DOHH2 (cell line): ENCODE results near the gene LMO7.

ENCODE experiments used
- H3F3A ChIP-seq: fragments of 200-600 bp; sonication (generic), shearing (Covaris generic); 2 replicates; pipeline ENCODE4 v1.6.0; 2016; ENCODE audit warnings: antibody characterized with exemption, mild to moderate bottlenecking; ENCODE audit not compliant: control insufficient read depth, insufficient read depth
- H3K27ac ChIP-seq: fragments of 200-600 bp; sonication (generic); 2 replicates; pipeline ENCODE4 v1.5.1; 2014; ENCODE audit warnings: low read depth, mild to moderate bottlenecking, low read length, moderate library complexity
- H3K27me3 ChIP-seq: fragments of 200-600 bp; sonication (generic); 2 replicates; pipeline ENCODE4 v1.6.1; 2014; ENCODE audit warnings: mild to moderate bottlenecking, low read length, mixed read lengths; ENCODE audit not compliant: control insufficient read depth
- H3K36me3 ChIP-seq: fragments of 200-600 bp; sonication (generic); 2 replicates; pipeline ENCODE4 v1.6.1; 2014; ENCODE audit warnings: mild to moderate bottlenecking, low read length, moderate library complexity, mixed read lengths; ENCODE audit not compliant: control insufficient read depth
- H3K4me1 ChIP-seq: fragments of 200-600 bp; sonication (generic); 2 replicates; pipeline ENCODE4 v1.6.1; 2014; ENCODE audit warnings: mild to moderate bottlenecking, low read length, mixed read lengths; ENCODE audit not compliant: control insufficient read depth
- H3K4me2 ChIP-seq: fragments of 200-600 bp; sonication (generic); 2 replicates; pipeline ENCODE4 v1.6.0; 2014; ENCODE audit warnings: mild to moderate bottlenecking, low read length, moderate library complexity
- H3K4me3 ChIP-seq: fragments of 200-600 bp; sonication (generic); 2 replicates; pipeline ENCODE4 v1.5.1; 2014; ENCODE audit warnings: mild to moderate bottlenecking, low read length, mixed read lengths
- H3K79me2 ChIP-seq: fragments of 200-600 bp; sonication (generic); 2 replicates; pipeline ENCODE4 v1.6.1; 2014; ENCODE audit warnings: mild to moderate bottlenecking, low read length, mixed read lengths; ENCODE audit not compliant: control insufficient read depth
- H3K9me2 ChIP-seq: fragments of 200-600 bp; sonication (generic); replicated peaks from 2 replicates; pipeline ENCODE4 v1.6.1; 2014; ENCODE audit warnings: mild to moderate bottlenecking, low read length, mixed read lengths; ENCODE audit not compliant: control insufficient read depth
- H3K9me3 ChIP-seq: fragments of 200-600 bp; sonication (generic); 2 replicates; pipeline ENCODE4 v1.6.1; 2014; ENCODE audit warnings: antibody characterized with exemption, low read length, mixed read lengths; ENCODE audit not compliant: control insufficient read depth, insufficient read depth
- H4K20me1 ChIP-seq: fragments of 200-600 bp; sonication (generic); 2 replicates; pipeline ENCODE4 v1.6.0; 2014; ENCODE audit warnings: low read depth, mild to moderate bottlenecking, antibody characterized with exemption, low read length, moderate library complexity; ENCODE audit not compliant: control insufficient read depth, insufficient read depth
- CTCF ChIP-seq: fragments of 200-600 bp; sonication (generic); IDR thresholded peaks from one replicate; pipeline ENCODE4 v1.5.1; 2014; ENCODE audit warnings: antibody characterized with exemption, mild to moderate bottlenecking, low read depth, low read length; ENCODE audit not compliant: poor library complexity, severe bottlenecking
- EZH2phosphoT487 ChIP-seq: fragments of 200-600 bp; sonication (generic); IDR thresholded peaks from 2 replicates; pipeline ENCODE4 v1.6.1; 2017; ENCODE audit warnings: borderline replicate concordance, mild to moderate bottlenecking, antibody characterized with exemption, low read length, moderate library complexity, mixed read lengths

LMO7 gene

GRCh38 chr13:75704194-75704926 is 68.2 kb downstream of the LMO7 start:
- no peaks in the 10 kb centered on the region for H3K9me3 ChIP-seq
- no peaks in the 10 kb centered on the region for H3K27me3 ChIP-seq
- H3K4me3 ChIP-seq: no peak overlapping the region
- H4K20me1 ChIP-seq: no peaks in the 10 kb centered on the region
- H3K36me3 ChIP-seq: no peaks in the 10 kb centered on the region
- no peaks in the 10 kb centered on the region for H3K9me2 ChIP-seq
- H3K4me1 ChIP-seq: no peaks in the 10 kb centered on the region
- no peak overlapping the region for H3K27ac ChIP-seq
- H3K4me2 ChIP-seq: no peak overlapping the region
- TF ChIP-seq CTCF: no peak
- no peak for TF ChIP-seq EZH2phosphoT487
- H3K79me2 ChIP-seq: no peaks in the 10 kb centered on the region
- no peaks in the 10 kb centered on the region for H3F3A ChIP-seq

GRCh38 chr13:75704927-75705288 is 68.8 kb downstream of the LMO7 start:
- H3K79me2 ChIP-seq: no peaks in the 10 kb centered on the region
- no peaks in the 10 kb centered on the region for H3K36me3 ChIP-seq
- H3K4me1 ChIP-seq: no peaks in the 10 kb centered on the region
- H3K27ac ChIP-seq: no peak overlapping the region
- TF ChIP-seq CTCF (no peak), EZH2phosphoT487 (no peak)
- no peak overlapping the region for H3K4me2 ChIP-seq
- no peaks in the 10 kb centered on the region for H3F3A ChIP-seq
- H4K20me1 ChIP-seq: no peaks in the 10 kb centered on the region
- H3K9me3 ChIP-seq: no peaks in the 10 kb centered on the region
- no peaks in the 10 kb centered on the region for H3K9me2 ChIP-seq
- H3K27me3 ChIP-seq: no peaks in the 10 kb centered on the region
- no peak overlapping the region for H3K4me3 ChIP-seq

GRCh38 chr13:75705395-75705794 is 69.3 kb downstream of the LMO7 start:
- no peaks in the 10 kb centered on the region for H3K79me2 ChIP-seq
- H3K9me3 ChIP-seq: no peaks in the 10 kb centered on the region
- H3K27me3 ChIP-seq: no peaks in the 10 kb centered on the region
- H3F3A ChIP-seq: no peaks in the 10 kb centered on the region
- H3K4me1 ChIP-seq: no peaks in the 10 kb centered on the region
- H3K4me3 ChIP-seq: no peak overlapping the region
- H3K27ac ChIP-seq: no peak overlapping the region
- H4K20me1 ChIP-seq: no peaks in the 10 kb centered on the region
- H3K36me3 ChIP-seq: no peaks in the 10 kb centered on the region
- TF ChIP-seq CTCF (no peak), EZH2phosphoT487 (no peak)
- no peaks in the 10 kb centered on the region for H3K9me2 ChIP-seq
- no peak overlapping the region for H3K4me2 ChIP-seq
